Cardiac septum (tissue), 1 donor: Measurements from ENCODE around the gene SNX20. TPM values are rescaled to one million over a fixed set of nuclear protein-coding genes. Genes with fewer than 3 reads are reported as not detected.

Source experiments
- DNase-seq: peaks from one replicate; pipeline ENCODE4 v3.0.0-alpha.2; 2020; ENCODE audit warnings: low spot score
- intact Hi-C: fragments of 100-400 bp; cut with DNase I; formaldehyde crosslinking; loops from one replicate; pipeline ENCODE4 v1.14.0; 2022
- total RNA-seq: library from RNA; stranded (reverse); fragmentation: NEBNext Ultra II Directional; extraction: Animal tissue kit (Norgen Biotek cat#: 25700); gene quantifications from one replicate; pipeline ENCODE4 v1.2.1, GENCODE V29; 2021
- donor health status: DM: no; HTN: no; CAD: no.

SNX20 gene
- total RNA-seq, 1 donor from 2014 or later, result 0.75 TPM

DNA sequence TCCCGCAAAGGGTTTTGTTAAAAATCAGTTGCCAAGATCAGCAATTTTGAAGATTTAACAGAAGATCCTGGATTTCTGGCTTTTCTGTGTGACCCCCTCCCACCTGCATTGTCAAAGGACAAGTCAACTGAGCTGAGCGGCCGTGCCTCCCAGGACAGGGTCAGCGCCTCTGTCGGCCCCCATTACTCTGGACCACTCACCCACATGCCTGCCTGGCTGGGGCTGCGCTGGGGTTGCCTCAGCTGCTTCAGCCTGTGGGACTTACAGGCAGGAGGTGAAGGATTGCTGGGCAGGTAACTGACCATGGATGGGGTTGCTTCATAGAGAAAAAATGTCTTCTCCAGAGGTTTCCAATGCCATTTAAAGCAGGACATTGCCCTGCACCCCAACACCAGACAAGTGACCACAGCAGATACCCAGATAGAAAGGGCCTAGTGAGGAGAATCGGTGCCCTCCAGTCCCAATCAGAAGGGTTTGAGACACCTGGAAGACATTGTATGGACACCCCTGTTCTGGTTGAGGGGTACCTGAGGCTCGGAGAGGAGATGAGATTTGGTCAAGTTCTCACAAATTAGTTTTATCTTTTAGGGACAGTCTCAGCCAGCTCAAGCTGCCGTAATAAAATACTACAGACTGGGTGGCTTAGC lies 52.8 kb downstream of the SNX20 start:
- intact Hi-C loops, result no loop called here

DNA sequence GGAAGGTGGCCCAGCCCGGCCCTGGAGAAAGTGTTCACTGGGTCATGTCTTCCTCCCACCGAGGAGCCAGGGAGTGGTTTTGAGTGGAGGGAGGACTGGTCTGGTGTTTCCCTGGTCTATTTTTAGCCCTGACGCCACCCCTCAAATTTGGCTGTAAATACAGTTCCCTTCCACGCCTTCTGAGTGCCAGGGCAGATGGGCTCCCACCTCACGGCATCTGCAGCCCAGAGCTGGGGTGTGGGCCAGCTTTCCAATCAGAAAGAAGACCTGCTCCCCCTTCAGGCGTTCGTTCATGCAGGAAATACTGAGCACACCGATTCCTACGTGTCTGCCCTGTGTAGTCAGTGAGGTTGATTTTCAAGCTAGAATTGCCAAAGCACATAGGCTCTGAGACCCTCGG lies 53.7 kb downstream of the SNX20 start:
- intact Hi-C loops, result no loop called here
- no peak for DNase-seq

More for the DNA sequence above, 52.8 kb downstream of the SNX20 start:
- no peak for DNase-seq

DNA sequence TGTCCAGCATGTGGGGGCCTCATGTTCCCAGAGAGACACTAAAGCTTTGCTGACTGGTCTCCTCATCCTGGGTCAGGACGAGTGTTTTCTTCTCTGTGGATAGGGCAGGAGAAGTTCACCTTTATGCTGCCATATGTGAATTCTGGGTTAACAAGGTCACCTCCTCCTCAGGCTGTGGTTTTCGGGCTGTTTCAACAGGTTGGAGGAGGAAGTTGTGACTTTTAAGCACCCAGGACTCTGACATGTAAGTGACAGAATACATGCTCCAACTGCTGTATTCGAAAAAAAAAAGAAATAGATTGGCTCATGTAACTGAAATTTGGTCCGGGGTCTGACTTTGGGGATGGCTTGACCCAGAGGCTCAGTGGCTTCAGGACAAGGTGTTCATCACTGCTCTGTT lies 54.2 kb downstream of the SNX20 start:
- no peak for DNase-seq
- intact Hi-C loops, result no loop called here

DNA sequence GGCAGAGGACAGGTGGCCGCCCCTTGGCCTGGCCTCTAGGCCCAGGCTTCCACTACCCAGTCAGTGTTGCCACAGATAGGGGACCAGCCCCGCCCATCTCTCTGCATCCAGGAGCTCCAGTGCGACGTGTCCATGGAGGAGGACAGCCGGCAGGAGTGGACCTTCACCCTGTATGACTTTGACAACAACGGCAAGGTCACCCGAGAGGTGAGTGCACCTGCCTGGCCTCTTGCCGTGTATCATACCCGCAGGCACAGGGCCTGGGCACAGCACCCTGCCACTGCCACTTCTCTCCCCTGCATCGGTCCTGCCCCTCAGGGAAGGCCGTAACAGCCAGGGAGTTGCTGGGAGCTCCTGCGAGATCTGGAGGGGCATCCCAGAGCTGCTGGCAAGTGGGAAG lies 55.7 kb downstream of the SNX20 start:
- no peak for DNase-seq
- intact Hi-C loops, result no loop called here

DNA sequence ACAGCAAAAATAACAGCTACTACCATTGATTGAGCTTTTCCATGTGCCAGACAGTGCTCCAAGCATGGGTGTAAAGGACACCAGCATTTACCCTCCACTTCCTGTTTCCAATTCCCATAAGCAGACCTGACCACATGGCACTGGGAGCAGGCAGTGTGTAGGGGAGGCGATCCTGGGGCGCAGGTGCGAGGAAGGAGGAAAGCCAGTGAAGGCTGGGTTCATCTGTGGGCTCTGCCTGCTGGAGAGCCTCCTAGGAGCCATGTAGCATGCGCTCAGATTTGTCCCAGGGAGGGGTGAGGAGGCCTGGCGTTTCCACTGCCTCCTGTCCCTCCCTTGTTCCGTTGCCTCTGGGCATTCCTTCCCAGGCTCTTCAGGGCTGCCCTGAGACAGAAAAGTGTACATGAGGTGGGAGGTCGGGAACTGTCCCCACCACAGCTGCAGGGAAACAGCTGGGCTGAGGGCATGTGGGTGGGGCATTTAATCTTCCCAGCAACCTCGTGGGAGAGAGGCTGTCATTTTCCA lies 56.6 kb downstream of the SNX20 start:
- intact Hi-C loops, result no loop called here
- DNase-seq, result no peak

DNA sequence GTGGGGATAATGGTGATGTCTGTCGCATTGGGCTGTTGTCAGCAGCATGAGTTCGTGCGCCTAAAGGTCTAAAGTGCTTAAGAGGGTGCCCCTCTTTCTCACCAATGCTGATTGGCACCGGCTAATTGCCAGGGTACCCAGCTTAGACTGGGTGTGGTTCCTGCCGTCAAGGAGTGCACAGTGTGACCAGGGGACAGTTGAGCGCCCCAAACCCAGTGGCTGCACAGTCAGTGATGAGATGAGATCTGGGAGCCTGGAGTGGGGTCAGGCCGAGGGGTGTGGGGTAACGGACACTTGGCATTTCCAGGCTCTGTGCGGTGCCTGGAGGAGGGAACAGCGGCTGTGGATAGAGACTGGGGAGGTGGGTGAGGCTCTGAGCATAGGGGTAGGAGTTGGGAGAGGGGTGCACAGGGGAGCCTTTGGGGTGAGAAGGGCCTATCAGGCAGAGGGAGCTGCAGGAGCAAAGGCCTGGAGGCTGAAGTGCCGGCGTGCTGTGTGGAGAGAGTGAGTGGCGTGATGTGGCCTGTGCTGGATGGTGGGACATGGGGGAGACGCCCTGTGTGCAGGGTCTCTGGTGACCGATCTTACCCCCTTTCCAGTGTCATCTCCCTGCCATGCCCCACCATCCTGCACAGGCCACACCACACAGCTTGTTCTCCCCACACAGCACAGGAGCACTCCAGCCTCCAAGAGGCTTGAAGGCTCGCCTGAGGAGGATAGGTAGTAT lies 58.3 kb downstream of the SNX20 start:
- intact Hi-C loops, result no loop called here
- DNase-seq, result no peak

DNA sequence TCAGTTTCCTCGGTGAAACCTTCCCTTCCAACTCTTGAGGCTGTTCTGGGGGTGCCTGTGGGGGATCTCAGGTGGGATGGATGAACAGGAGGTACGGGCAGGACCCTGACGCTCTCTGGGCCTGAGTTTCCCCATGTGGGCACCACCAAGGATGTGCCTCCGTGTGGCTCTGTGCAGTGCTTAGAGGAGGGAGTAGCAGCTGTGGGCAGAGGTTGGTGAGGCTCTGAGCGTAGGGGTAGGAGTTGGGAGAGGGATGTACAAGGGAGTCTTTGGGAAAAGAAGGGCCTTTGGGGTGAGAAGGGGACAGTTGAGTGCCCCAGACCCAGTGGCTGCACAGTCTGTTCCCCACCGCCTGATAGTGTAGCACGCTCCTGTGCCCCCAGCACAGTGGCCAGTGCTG lies 59.1 kb downstream of the SNX20 start:
- DNase-seq, result no peak

More for the DNA sequence above, 59.1 kb downstream of the SNX20 start:
- intact Hi-C loops, result no loop called here

Other genes starting within 250 kb of the SNX20 start
- gene NKD1, start 132.9 kb downstream of the SNX20 start, total RNA-seq, result 0.40 TPM
- 0.40 TPM for gene NOD2, start 12.3 kb upstream of the SNX20 start, total RNA-seq
- 39.5 TPM for gene CYLD, start 60.8 kb upstream of the SNX20 start, total RNA-seq